HG02759 (cell line): ENCODE measurements around the gene PRIMA1.

ENCODE experiments used
- ATAC-seq: cut with Tn5 transposase; IDR thresholded peaks from one replicate; pipeline ENCODE4 v1.9.1; 2021; ENCODE audit warnings: mild to moderate bottlenecking, moderate library complexity; ENCODE audit not compliant: unreplicated experiment

The PRIMA1 gene

DNA sequence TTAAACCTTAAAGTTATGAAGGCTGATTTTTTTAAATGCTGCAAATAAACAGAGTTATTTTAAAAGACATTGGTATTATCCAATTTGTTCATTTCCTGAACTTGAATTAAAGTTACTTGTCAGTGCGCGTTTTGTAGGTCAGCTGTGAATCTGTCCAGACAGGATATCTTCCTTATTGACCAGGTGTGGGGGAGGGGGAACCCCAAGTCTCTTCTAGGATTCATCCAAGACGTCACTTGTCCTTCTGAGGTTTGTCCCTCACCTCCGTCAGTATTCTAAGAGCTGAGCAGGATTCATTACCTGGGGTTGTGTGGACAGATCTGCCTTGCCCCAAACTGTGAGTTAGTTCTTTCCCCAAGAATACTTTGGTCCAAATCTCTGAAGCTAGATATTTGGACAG, 8.8 kb upstream of the PRIMA1 start:
- no peak for ATAC-seq

DNA sequence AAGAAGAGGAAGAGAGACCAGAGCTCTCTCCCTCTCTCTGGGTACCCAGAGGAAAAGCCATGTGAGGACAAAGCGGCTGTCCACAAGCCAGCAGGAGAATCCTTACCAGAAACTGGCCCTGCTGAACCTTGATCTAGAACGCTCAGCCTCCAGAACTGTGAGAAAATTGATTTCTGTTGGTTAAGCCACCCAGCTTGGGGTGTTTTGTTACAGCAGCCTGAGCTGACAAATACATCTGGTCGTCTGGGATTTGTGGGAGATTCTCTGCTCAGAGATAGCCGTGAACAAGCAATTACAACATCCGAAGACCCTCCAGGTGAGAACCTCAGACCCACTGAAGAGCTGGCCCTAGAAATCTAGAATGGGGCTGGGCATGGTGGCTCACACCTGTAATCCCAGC, 6.5 kb upstream of the PRIMA1 start:
- ATAC-seq = no peak

GRCh38 chr14:93793555-93794324, 5.5 kb upstream of the PRIMA1 start:
- ATAC-seq = no peak

- ATAC-seq = no peak
These were observed 4.1 kb upstream of the PRIMA1 start for GRCh38 chr14:93792391-93792790.

GRCh38 chr14:93790966-93791365, 2.7 kb upstream of the PRIMA1 start:
- no peak for ATAC-seq

DNA sequence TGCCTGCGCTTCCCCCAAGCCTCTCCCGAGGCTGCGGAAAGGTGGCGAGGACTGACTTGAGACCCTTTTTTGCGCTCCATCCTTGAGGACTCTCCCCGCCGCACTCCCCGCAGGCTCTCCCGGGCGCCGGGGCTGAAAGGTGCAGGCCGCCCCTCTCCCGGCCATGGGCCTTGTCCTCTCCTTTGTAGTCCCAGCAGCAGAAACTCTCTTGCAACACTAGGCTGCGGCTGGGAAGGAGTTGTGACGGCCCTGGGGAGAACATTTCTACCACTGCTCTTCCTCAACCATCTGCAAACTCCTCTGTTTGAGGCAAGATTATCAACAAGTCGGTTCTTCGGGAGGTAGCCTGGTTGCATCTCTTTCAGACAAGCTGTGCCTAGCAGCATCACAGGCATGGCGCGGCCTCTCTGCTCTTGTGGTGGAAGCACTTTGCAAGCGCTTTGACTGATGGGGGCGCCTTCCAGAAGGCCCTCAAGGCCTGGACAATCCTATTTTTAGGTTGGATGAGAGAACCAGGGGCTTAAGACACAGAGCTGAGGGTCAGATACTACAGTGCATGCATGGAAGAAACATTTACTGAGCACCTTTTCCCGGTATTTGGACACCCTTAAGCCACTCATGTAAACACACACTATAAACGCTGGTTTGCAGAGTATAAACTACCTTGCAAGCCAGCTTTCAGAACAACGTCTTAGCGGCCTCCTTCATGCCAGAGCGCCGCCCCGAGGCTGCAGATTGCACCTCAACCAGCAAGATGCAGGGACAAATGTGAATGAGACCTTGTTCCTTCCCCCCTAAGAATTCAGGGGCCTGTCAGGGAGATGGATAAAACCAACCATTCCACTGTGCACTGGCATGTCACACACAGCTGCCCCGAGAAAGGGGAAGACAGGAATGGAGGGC, 1.2 kb upstream of the PRIMA1 start:
- ATAC-seq = no peak

DNA sequence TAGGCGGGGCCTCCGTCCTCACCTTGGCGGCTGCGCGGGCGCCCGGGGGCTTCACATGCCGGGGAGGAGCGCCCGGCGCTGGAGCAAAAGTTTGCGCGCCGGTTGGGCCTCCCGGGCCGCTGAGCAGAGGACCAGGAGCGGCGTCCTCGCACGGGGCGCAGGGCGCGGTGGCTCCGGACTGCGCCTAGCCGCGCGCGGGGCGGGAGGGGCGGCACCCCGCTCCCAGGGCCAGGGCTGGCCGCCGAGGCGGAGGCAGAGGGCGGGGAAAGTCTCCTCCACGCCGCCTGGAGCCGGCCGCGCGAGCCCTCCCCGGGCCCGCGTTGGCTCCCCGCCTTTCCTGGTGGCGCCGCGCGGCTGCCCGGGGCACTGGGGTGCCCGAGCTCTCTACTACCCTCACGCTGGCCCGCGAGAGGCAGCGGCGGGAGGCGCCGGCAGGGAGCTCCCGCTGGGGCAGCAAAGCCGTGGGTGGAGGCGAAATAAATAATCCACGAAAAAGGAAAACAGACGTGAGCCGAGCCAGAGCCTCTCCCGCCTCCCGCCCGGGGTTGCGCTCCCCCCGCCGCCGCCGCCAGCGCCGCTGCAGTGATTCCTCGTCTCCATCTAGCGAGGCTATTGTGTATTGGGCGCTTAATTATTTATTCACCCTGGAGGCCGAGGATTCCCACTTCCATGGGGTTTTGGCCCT, 400 bp upstream of the PRIMA1 start:
- no peak for ATAC-seq

- no peak for ATAC-seq
These were observed 606 bp downstream of the PRIMA1 start for GRCh38 chr14:93787465-93788292.

GRCh38 chr14:93785423-93785822, 2.9 kb downstream of the PRIMA1 start:
- ATAC-seq = no peak

DNA sequence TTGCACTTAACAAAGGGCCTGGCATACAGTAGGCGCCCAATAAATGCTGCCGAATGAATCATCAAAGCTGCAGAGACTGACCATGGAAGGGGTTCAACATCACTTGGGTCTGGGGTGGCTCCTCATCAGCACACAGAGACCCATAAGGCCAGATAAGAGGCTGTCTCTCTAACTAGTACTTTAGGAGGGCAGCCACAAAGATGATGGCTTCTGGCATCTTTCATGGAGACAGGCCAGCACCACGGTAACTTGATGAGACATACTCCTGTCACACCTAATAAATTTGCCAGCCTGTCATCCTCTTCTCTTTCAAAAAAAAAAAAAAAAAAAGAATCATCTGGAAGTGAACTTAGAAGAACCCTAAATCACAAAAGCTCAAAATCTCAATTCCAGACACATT, 3.4 kb downstream of the PRIMA1 start:
- no peak for ATAC-seq

DNA sequence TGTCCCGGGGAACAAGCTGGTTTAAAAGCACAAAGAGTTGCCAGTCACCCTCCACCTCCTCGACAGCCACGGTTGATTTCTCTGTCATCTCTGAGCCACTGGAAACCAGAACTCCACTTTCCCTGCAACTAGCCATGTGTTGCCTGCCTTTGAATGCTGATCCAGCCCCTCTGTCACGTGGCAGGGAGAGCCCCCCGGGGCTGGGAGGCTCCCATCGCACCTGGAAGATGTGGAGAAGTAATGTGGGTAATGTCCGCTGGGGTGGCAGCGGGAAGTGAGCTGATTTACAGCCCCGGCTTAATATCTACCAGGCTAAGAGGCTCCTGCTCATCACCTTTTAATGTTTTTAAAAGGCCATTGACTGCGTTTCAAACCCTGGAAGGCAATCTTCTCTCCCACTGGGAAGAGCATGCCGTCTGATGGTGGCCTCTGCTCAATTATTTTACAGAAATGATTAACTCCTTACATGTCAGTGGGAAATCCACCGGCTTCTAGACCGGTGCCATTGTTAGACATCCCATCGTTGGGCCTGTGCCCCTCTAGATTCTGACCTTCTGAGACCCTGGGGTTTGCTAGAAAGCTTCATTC, 7.4 kb downstream of the PRIMA1 start:
- ATAC-seq = no peak

- ATAC-seq = no peak
These were observed 9.2 kb downstream of the PRIMA1 start for GRCh38 chr14:93778856-93779629.

DNA sequence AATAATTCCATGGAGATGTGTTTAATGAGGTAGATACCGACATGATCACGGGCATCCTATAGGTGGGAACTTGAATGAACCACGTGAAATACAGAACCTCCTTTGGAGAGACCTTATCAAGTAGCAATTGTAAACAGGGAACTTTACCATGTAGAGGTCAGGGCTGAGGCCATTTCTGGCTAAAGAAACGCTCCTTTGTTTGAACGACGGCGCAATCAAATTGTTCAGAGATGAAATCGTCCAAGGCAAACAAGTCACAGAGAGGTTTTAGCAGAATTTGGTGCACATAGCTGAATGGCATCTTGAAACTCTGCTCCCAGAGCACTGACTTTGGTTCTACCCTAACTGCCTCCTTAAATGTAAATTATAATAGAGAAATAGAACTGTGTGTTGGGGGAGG, 9.8 kb downstream of the PRIMA1 start:
- ATAC-seq = no peak

GRCh38 chr14:93775744-93776143, 12.5 kb downstream of the PRIMA1 start:
- ATAC-seq = no peak

DNA sequence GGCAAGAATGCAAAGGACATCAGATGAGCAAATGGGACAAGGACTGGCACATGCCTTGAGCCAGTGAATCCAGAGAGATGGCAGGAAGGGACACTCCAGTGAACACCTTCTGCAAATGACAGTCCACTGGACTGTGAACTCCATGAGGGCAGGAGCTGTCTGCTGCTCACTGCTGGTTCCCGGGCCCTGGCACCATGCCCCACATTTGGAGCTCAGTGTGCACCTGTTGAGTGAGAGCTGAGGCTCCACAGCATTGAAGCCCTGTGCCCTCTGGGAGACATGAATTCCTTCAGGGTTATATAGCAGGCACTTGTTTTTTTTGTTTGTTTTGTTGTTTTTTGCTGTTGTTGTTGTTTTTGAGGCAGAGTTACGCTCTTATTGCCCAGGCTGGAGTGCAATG, 13.1 kb downstream of the PRIMA1 start:
- no peak for ATAC-seq

DNA sequence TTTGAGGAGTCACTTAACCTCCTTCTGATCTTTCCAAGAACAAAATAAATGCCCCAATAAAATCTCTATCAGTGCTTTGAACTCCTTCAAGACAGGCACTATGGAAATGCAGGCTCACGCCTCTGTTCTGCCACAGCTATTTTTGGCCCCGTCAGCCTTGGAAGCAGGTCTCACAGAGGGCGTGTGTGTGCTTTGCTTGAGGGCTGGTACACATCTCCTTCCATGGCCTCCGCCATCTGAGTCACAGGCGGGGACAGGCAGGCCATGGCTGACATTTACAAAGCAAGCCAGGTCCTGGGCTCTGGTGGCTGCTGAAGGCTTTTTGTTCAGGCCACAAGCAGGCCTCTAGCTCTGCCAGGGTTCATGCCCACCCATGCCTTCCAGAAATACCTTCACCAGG, 16.0 kb downstream of the PRIMA1 start:
- no peak for ATAC-seq

- ATAC-seq = no peak
These were observed 22.3 kb downstream of the PRIMA1 start for GRCh38 chr14:93765970-93766369.

DNA sequence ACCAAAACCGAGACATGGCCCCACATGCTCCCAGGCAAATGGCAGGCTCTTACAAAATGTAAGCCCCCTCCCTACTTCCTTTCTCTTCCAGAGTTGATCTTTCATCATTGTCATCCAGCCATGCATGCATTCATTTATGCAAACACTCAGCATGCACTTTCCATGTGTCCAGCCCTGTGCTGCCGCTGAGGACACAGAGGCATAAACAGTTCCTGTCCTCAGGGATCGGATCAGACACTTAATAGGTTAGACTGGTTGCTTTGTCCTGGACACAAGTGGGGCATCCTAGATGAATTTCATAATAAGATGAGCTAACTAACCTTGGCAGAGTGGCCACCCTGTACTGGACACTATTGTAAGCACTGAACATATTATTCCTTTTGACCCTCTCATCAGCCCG, 23.1 kb downstream of the PRIMA1 start:
- ATAC-seq = no peak

DNA sequence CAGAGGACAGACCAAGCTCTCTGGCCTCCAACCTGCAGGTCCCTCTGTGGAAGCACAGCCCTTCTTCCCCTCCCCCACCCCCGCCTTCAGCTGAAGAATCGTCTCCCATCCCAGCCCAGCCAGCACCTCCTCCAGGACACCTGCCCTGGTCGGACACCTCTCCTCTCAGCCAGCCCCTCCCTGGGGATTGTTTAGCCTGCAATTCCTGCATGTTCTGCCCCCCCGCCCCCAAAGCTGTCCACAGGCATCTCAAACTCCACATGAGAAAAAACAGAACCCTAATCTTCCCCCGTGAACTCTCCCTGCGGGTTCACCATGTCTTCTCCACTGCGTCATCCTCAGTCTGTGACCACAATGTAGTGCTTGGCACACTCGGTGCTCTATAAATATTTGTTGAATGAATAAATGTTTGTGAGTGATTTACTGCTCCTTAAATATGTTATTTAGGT, 24.1 kb downstream of the PRIMA1 start:
- no peak for ATAC-seq
